Measurements from ENCODE around the gene EXOC1. TPM values are rescaled to one million over a fixed set of nuclear protein-coding genes. Genes with fewer than 3 reads are reported as not detected.

Gene EXOC1
- total and polyA plus RNA-seq, 4 donors: 4.2 to 18.0 (median 8.5) TPM

DNA sequence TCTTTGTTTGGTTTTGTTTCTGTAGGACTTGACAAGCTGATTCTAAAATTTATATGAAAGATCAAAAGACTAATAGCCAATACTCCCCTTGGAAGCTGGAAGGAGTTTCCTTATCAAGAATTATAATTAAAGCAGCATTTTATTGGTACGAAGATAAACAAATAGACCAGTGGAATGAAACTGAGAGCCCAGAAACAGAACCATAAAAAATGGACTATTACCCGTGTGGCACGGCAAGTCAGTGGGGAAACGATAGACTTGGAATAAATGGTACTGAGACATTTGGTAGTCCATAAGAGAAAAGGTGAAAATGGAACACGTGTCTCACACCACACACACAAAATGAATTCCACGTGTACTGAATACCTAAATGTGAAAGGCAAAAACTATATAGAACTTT is 52.9 kb downstream of the EXOC1 start (continued):
- TF ChIP-seq REST (IDR thresholded peaks at IDR 0.05) (no peak), TAF1 (conservative IDR thresholded peaks at IDR 0.05) (no peak), YY1 (IDR thresholded peaks at IDR 0.05) (no peak)

DNA sequence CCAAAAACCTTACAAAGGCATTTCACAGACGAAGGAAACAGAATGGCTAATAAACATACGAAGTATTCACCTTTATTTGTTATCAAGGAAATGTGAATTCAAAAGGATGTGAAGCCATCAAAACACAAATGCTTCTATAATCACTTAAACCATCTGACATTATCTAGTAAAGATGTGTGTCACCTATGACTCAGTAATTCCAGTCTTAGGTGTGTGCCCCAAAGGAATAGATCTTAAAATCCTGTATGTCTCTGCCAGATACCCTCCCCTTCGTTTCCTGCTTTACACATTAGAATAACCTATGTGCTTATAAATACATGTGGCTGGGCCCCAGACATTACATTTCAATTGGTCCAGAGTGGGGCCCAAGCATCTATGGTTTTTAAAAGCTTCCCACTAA is 53.5 kb downstream of the EXOC1 start:
- no peak for DNase-seq (ENCODE audit: low spot score)
- Histone ChIP-seq H3K9me3 (ENCODE audit: control insufficient read depth in 4 of 4, low read length in 3 of 4) (no peaks in the 10 kb centered on the region), H3K36me3 (ENCODE audit: control insufficient read depth in 4 of 4, insufficient read depth in 3 of 4, low read depth in 1 of 4, low read length in 3 of 4) (peaks cover 0 to 19% (median 12%) of the 10 kb centered on the region in 4 donors), H3K4me3 (ENCODE audit: low read depth in 1 of 3, low read length in 3 of 3) (no peak overlapping the region), H3K27me3 (ENCODE audit: control insufficient read depth in 4 of 4, insufficient read depth in 4 of 4, low read length in 3 of 4) (no peaks in the 10 kb centered on the region), H3K4me1 (ENCODE audit: control insufficient read depth in 4 of 4, insufficient read depth in 4 of 4, low read length in 3 of 4) (peaks cover 0 to 3% (median 0%) of the 10 kb centered on the region in 4 donors), H3K9ac (ENCODE audit: low read depth in 1 of 2, low read length in 2 of 2) (no peak overlapping the region), H3K27ac (ENCODE audit: low read depth in 1 of 2, low read length in 2 of 2) (no peak overlapping the region)
- WGBS: 89% methylated on average over 3 of the region's 3 CpGs
- TF ChIP-seq CTCF (IDR thresholded peaks at IDR 0.05; ENCODE audit: low read depth, low read length, missing input control): no peak
- TF ChIP-seq FOXA2 (IDR thresholded peaks at IDR 0.05): no peak
- no peak for TF ChIP-seq JUND (IDR thresholded peaks at IDR 0.05)
- TF ChIP-seq NR2F2 (IDR thresholded peaks at IDR 0.05): no peak
- TF ChIP-seq GABPA (IDR thresholded peaks at IDR 0.05 in 1 of 2, conservative IDR thresholded peaks at IDR 0.05 in 1 of 2): no peak
- TF ChIP-seq EGR1 (IDR thresholded peaks at IDR 0.05; ENCODE audit: low read depth in 2 of 2): no peak
- no peak for TF ChIP-seq ATF3 (IDR thresholded peaks at IDR 0.05)
- no peak for TF ChIP-seq RAD21 (IDR thresholded peaks at IDR 0.05)
- no peak for TF ChIP-seq SP1 (IDR thresholded peaks at IDR 0.05)

GRCh38 chr4:55907469-55907868 is 54.0 kb downstream of the EXOC1 start:
- peaks cover 0 to 15% (median 9%) of the 10 kb centered on the region in 4 donors for H3K36me3 ChIP-seq (ENCODE audit: control insufficient read depth in 4 of 4, insufficient read depth in 3 of 4, low read depth in 1 of 4, low read length in 3 of 4)
- no peak overlapping the region for H3K27ac ChIP-seq (ENCODE audit: low read depth in 1 of 2, low read length in 2 of 2)
- H3K4me3 ChIP-seq (ENCODE audit: low read depth in 1 of 3, low read length in 3 of 3): no peak overlapping the region
- H3K4me1 ChIP-seq (ENCODE audit: control insufficient read depth in 4 of 4, insufficient read depth in 4 of 4, low read length in 3 of 4): peaks cover 0 to 3% (median 0%) of the 10 kb centered on the region in 4 donors
- H3K9ac ChIP-seq (ENCODE audit: low read depth in 1 of 2, low read length in 2 of 2): no peak overlapping the region
- no peak for TF ChIP-seq RAD21 (IDR thresholded peaks at IDR 0.05)
- TF ChIP-seq FOXA2 (IDR thresholded peaks at IDR 0.05): no peak
- TF ChIP-seq MAX (IDR thresholded peaks at IDR 0.05): no peak
- TF ChIP-seq REST (IDR thresholded peaks at IDR 0.05): no peak
- TF ChIP-seq JUND (IDR thresholded peaks at IDR 0.05): no peak
- no peak for TF ChIP-seq FOXA1 (IDR thresholded peaks at IDR 0.05)
- no peaks in the 10 kb centered on the region for H3K9me3 ChIP-seq (ENCODE audit: control insufficient read depth in 4 of 4, low read length in 3 of 4)
- DNase-seq (ENCODE audit: low spot score): no peak
- no peaks in the 10 kb centered on the region for H3K27me3 ChIP-seq (ENCODE audit: control insufficient read depth in 4 of 4, insufficient read depth in 4 of 4, low read length in 3 of 4)

All from liver (tissue), 9 donors.